HepG2 (cell line): ENCODE data around the gene ALDH3B1. TPM values are rescaled to one million over a fixed set of nuclear protein-coding genes. Genes with fewer than 3 reads are reported as not detected.

Experiments used
- ATAC-seq: fragments of 200-7000 bp; cut with Tn5 transposase; 3 replicates; pipeline ENCODE4 v1.9.1; 2020; ENCODE audit warnings: mild to moderate bottlenecking, moderate library complexity
- BruUV-seq: library from RNA; stranded (reverse); fragments of 400-500 nt; replicated peaks from 2 replicates; lab custom pipeline; 2021; lab: Mats Ljungman, UMichigan
- CTCF ChIA-PET: fragments of 300-600 bp; formaldehyde crosslinking; extraction: SDS; loops from one replicate; lab custom pipeline; 2021; ENCODE audit warnings: low total read pairs, inconsistent platforms, low intra/inter-chr PET ratio; lab: Yijun Ruan, JAX
- POLR2A ChIA-PET: fragments of 350-600 bp; sonication (Branson Sonifier 250); formaldehyde crosslinking; loops from one replicate; lab custom pipeline; 2020; ENCODE audit warnings: antibody characterized with exemption, inconsistent platforms; lab: Yijun Ruan, JAX
- DNase-seq: peaks from one replicate; pipeline ENCODE4 v3.0.0-alpha.2; 2015; ENCODE audit warnings: low spot score
- FAIRE-seq: peaks from 3 replicates; lab custom pipeline; 2011; peaks lifted over from hg19 to GRCh38; lab: Jason Lieb, UNC
- H2AFZ ChIP-seq: one replicate; pipeline ENCODE4 v1.6.1; 2011; ENCODE audit warnings: low read length, inconsistent platforms
- H3K27ac ChIP-seq: fragments of 300-600 bp; 3 replicates; pipeline ENCODE4 v1.8.0; 2011; ENCODE audit warnings: mixed run types, mild to moderate bottlenecking, mixed read lengths, low read length, inconsistent platforms; ENCODE audit not compliant: insufficient read depth; ENCODE audit errors: extremely low read length
- H3K27me3 ChIP-seq, 2 experiments: fragments of 200-600 bp in 1 of 2; 2 replicates in 1 of 2; 3 replicates in 1 of 2; pipeline versions ENCODE4 v1.6.0 to v1.8.0; 2011; ENCODE audit warnings: low read length in 2 of 2, mild to moderate bottlenecking in 2 of 2, moderate library complexity in 2 of 2, inconsistent platforms in 1 of 2; ENCODE audit not compliant: insufficient read depth in 2 of 2, control insufficient read depth in 1 of 2
- H3K36me3 ChIP-seq, 2 experiments: fragments of 200-600 bp in 1 of 2; replicated peaks in 1 of 2; 2 replicates in 1 of 2; 3 replicates in 1 of 2; pipeline versions ENCODE4 v1.5.1 to v1.8.0; 2011; ENCODE audit warnings: low read length in 2 of 2, inconsistent platforms in 1 of 2; ENCODE audit not compliant: insufficient read depth in 2 of 2, control insufficient read depth in 1 of 2
- H3K4me1 ChIP-seq: 2 replicates; pipeline ENCODE4 v1.5.1; 2012; ENCODE audit warnings: low read length, inconsistent platforms; ENCODE audit not compliant: insufficient read depth
- H3K4me2 ChIP-seq: 2 replicates; pipeline ENCODE4 v1.6.0; 2011; ENCODE audit warnings: low read depth, low read length, inconsistent platforms
- H3K4me3 ChIP-seq, 3 experiments: fragments of 200-600 bp in 1 of 3; sonication (generic), shearing (Covaris generic) in 1 of 3; replicated peaks in 1 of 3; 2 replicates each; pipeline ENCODE4 v1.5.1; 2011 to 2016; ENCODE audit warnings: low read length in 3 of 3, inconsistent platforms in 2 of 3, low read depth in 2 of 3, mild to moderate bottlenecking in 2 of 3, control low read depth in 1 of 3, mixed read lengths in 1 of 3; ENCODE audit not compliant: insufficient read depth in 1 of 3
- H3K79me2 ChIP-seq: one replicate; pipeline ENCODE4 v1.6.1; 2011; ENCODE audit warnings: low read length, inconsistent platforms; ENCODE audit not compliant: insufficient read depth
- H3K9ac ChIP-seq: 2 replicates; pipeline ENCODE4 v1.6.0; 2011; ENCODE audit warnings: mild to moderate bottlenecking, low read depth, low read length, inconsistent platforms; ENCODE audit not compliant: insufficient read depth
- H3K9me3 ChIP-seq: 2 replicates; pipeline ENCODE4 v1.5.1; 2012; ENCODE audit warnings: mild to moderate bottlenecking, low read length
- H4K20me1 ChIP-seq: 2 replicates; pipeline ENCODE4 v1.6.0; 2011; ENCODE audit warnings: inconsistent platforms, mild to moderate bottlenecking, low read length, moderate library complexity; ENCODE audit not compliant: insufficient read depth
- ARID4A ChIP-seq: sonication (generic); formaldehyde crosslinking; IDR thresholded peaks from 2 replicates; pipeline ENCODE4 v1.5.0; 2020; ENCODE audit warnings: mild to moderate bottlenecking, missing genetic modification reagents, borderline replicate concordance
- LCORL ChIP-seq, 2 experiments: fragments of 450-650 bp in 1 of 2; sonication (generic) in 1 of 2; formaldehyde crosslinking in 1 of 2; IDR thresholded peaks; 2 replicates each; pipeline versions ENCODE4 v1.5.0 to v1.6.1; 2017 to 2020; ENCODE audit warnings: antibody characterized with exemption in 1 of 2, missing genetic modification reagents in 1 of 2
- PATZ1 ChIP-seq: sonication (generic); formaldehyde crosslinking; IDR thresholded peaks from 2 replicates; pipeline ENCODE4 v1.4.0; 2020; ENCODE audit warnings: missing genetic modification reagents
- SOX6 ChIP-seq, 2 experiments: fragments of 450-650 bp in 1 of 2; sonication (generic) in 1 of 2; formaldehyde crosslinking in 1 of 2; IDR thresholded peaks; 2 replicates each; pipeline versions ENCODE4 v1.4.0 to v1.6.1; 2017 to 2020; ENCODE audit warnings: antibody characterized with exemption in 1 of 2, mild to moderate bottlenecking in 1 of 2, missing genetic modification reagents in 1 of 2
- STAG1 ChIP-seq: sonication (generic); formaldehyde crosslinking; IDR thresholded peaks from 2 replicates; pipeline ENCODE4 v1.4.0; 2020; ENCODE audit warnings: missing genetic modification reagents
- ZBTB38 ChIP-seq: sonication (generic); formaldehyde crosslinking; IDR thresholded peaks from 2 replicates; pipeline ENCODE4 v1.5.1; 2020; ENCODE audit warnings: mild to moderate bottlenecking, missing genetic modification reagents
- ZNF333 ChIP-seq: sonication (generic); formaldehyde crosslinking; IDR thresholded peaks from 2 replicates; pipeline ENCODE4 v1.4.0; 2020; ENCODE audit warnings: mild to moderate bottlenecking, missing genetic modification reagents, borderline replicate concordance
- ZNF431 ChIP-seq: sonication (generic); formaldehyde crosslinking; IDR thresholded peaks from 2 replicates; pipeline ENCODE4 v1.9.0; 2022; ENCODE audit warnings: missing genetic modification reagents, low read depth, mild to moderate bottlenecking, borderline replicate concordance
- ZNF576 ChIP-seq: sonication (generic); formaldehyde crosslinking; IDR thresholded peaks from 2 replicates; pipeline ENCODE4 v1.4.0; 2020; ENCODE audit warnings: mild to moderate bottlenecking, missing genetic modification reagents
- ZNF768 ChIP-seq: sonication (generic); formaldehyde crosslinking; IDR thresholded peaks from 2 replicates; pipeline ENCODE4 v1.4.0; 2020; ENCODE audit warnings: missing genetic modification reagents
- ZNF788 ChIP-seq: sonication (generic); formaldehyde crosslinking; IDR thresholded peaks from 2 replicates; pipeline ENCODE4 v1.5.0; 2020; ENCODE audit warnings: mild to moderate bottlenecking, missing genetic modification reagents, borderline replicate concordance
- WGBS: methylation state at CpG from one replicate; pipeline ENCODE4 v1.1.6; 2017; ENCODE audit warnings: low lambda C conversion rate; 5-methylcytosine and 5-hydroxymethylcytosine counted together
- in situ Hi-C: cut with HindIII; loops from 2 replicates; pipeline ENCODE4 v1.10.0; 2017; ENCODE audit warnings: low pct_unique_long_range_greater_than_20kb; ENCODE audit not compliant: extremely low pct_ligation_motif_present
- intact Hi-C: fragments of 100-400 bp; cut with micrococcal nuclease; formaldehyde crosslinking; loops from one replicate; pipeline ENCODE4 v1.10.0; 2022; ENCODE audit not compliant: unreplicated experiment
- polyA plus RNA-seq, 8 experiments: library from polyadenylated mRNA; depleted of rRNA in 3 of 8; stranded (reverse) in 7 of 8; unstranded in 1 of 8; fragments of >200 nt; fragmentation: Illumina TruSeq in 4 of 8; extraction: Trizol in 4 of 8; gene quantifications; 2 replicates each; pipeline versions ENCODE4 v1.2.1 to v1.2.3, GENCODE V29; 2011 to 2016; ENCODE audit warnings: low read depth in 4 of 8, missing spikeins in 1 of 8, mixed read lengths in 1 of 8; ENCODE audit not compliant: insufficient read depth in 1 of 8
- total RNA-seq, 5 experiments: library from RNA; depleted of rRNA; stranded (reverse); fragments of >200 nt; fragmentation: Illumina TruSeq; extraction: Trizol; gene quantifications; 2 replicates each; pipeline ENCODE4 v1.2.3, GENCODE V29; 2016; ENCODE audit warnings: low read depth in 1 of 5
- TF ChIP-seq, protein P1 (sequence below): sonication (generic); formaldehyde crosslinking; IDR thresholded peaks from 2 replicates; pipeline ENCODE4 v1.5.0; 2020; ENCODE audit warnings: mild to moderate bottlenecking, missing genetic modification reagents, moderate library complexity
- TF ChIP-seq, protein P2 (sequence below): IDR thresholded peaks from 2 replicates; pipeline ENCODE4 v1.6.1; 2012; ENCODE audit warnings: inconsistent platforms

Gene ALDH3B1
- total and polyA plus RNA-seq, 2 of the 13 experiments (the other 11 are each of a cell fraction or from before 2014, with no cell fraction given): 4.0 to 6.7 TPM

GRCh38 chr11:68021167-68021787, 11.2 kb downstream of the ALDH3B1 start:
- DNase-seq (no peak), FAIRE-seq (peak; percentile 65), ATAC-seq (peak; percentile 45)
- peak overlapping the region; percentile 63 for H3K4me2 ChIP-seq
- H3K27me3 ChIP-seq: no peaks in the 10 kb centered on the region
- no peak overlapping the region for H2AFZ ChIP-seq
- ChIA-PET POLR2A (interaction anchor here (1.0 to 2.2 kb wide), 4 partner anchors 8 to 31 kb away, joined by 3 to 6 read pairs (median 4); partner anchors contain the start of genes ALDH3B1 and TCIRG1), CTCF (interaction anchor here (0.8 to 2.0 kb wide), 3 partner anchors 12 to 86 kb away, joined by 4 to 7 read pairs (median 5); partner anchors contain the start of gene ALDH3B1)
- H3K9me3 ChIP-seq: no peaks in the 10 kb centered on the region
- peaks cover 0 to 3% of the 10 kb centered on the region in 2 experiments; a peak in 1 of 5 replicates for H3K36me3 ChIP-seq
- H3K4me3 ChIP-seq: peak overlapping the region in 1 of 3 experiments; percentile 55; a peak in 2 of 6 replicates
- WGBS: 77% methylated on average over 14 of the region's 27 CpGs
- H3K79me2 ChIP-seq: no peaks in the 10 kb centered on the region
- peaks cover 59% of the 10 kb centered on the region for H3K4me1 ChIP-seq
- H3K27ac ChIP-seq: no peak overlapping the region
- intact Hi-C loops (no loop called here), in situ Hi-C loops (no loop called here)
- no TSS peak for BruUV-seq
- H4K20me1 ChIP-seq: no peaks in the 10 kb centered on the region
- H3K9ac ChIP-seq: no peak overlapping the region
- TF ChIP-seq ZNF431 (CRISPR knock-in tag) (no peak), SOX6 (IDR thresholded peaks at IDR 0.05) (no peak), SOX6 (CRISPR knock-in tag; IDR thresholded peaks at IDR 0.05) (peak; percentile 24; the same call in 1 of the 2 replicates), ZNF333 (CRISPR knock-in tag) (peak; percentile 72; the same call in 1 of the 2 replicates), ZBTB38 (0 out of 2 replicates have a peak, but pooled peaks have one; percentile 17), ZNF788 (CRISPR knock-in tag) (0 out of 2 replicates have a peak, but pooled peaks have one; percentile 25), STAG1 (CRISPR knock-in tag) (peak; percentile 71), ZNF576 (0 out of 2 replicates have a peak, but pooled peaks have one; percentile 47), ZNF768 (CRISPR knock-in tag) (peak; percentile 81), ARID4A (0 out of 2 replicates have a peak, but pooled peaks have one; percentile 30), PATZ1 (CRISPR knock-in tag) (peak; percentile 62), LCORL (IDR thresholded peaks at IDR 0.05) (no peak), LCORL (CRISPR knock-in tag; IDR thresholded peaks at IDR 0.05) (0 out of 2 replicates have a peak, but pooled peaks have one; percentile 22)
- TF ChIP-seq, protein P1, sequence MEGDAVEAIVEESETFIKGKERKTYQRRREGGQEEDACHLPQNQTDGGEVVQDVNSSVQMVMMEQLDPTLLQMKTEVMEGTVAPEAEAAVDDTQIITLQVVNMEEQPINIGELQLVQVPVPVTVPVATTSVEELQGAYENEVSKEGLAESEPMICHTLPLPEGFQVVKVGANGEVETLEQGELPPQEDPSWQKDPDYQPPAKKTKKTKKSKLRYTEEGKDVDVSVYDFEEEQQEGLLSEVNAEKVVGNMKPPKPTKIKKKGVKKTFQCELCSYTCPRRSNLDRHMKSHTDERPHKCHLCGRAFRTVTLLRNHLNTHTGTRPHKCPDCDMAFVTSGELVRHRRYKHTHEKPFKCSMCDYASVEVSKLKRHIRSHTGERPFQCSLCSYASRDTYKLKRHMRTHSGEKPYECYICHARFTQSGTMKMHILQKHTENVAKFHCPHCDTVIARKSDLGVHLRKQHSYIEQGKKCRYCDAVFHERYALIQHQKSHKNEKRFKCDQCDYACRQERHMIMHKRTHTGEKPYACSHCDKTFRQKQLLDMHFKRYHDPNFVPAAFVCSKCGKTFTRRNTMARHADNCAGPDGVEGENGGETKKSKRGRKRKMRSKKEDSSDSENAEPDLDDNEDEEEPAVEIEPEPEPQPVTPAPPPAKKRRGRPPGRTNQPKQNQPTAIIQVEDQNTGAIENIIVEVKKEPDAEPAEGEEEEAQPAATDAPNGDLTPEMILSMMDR (CRISPR knock-in tag): peak; percentile 83
- TF ChIP-seq, protein P2, sequence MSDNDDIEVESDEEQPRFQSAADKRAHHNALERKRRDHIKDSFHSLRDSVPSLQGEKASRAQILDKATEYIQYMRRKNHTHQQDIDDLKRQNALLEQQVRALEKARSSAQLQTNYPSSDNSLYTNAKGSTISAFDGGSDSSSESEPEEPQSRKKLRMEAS: 0 out of 2 replicates have a peak, but pooled peaks have one; percentile 13
